NCI-H2171 treated with DMSO at 0.1 percent for 48 hours (cell line): ENCODE measurements around the gene TNFRSF25.
A peak's percentile ranks its signal among the peaks of the same experiment; 100 is the strongest.

Experiments
- DNase-seq: peaks from one replicate; lab custom pipeline; 2025; lab: John Stamatoyannopoulos, UW

The TNFRSF25 gene

GRCh38 chr1:6418668-6419396 lies 47.1 kb downstream of the TNFRSF25 start:
- no peak for DNase-seq

- no peak for DNase-seq
Observed at GRCh38 chr1:6417961-6418667, 47.9 kb downstream of the TNFRSF25 start.

GRCh38 chr1:6416906-6417305 lies 49.1 kb downstream of the TNFRSF25 start:
- DNase-seq = no peak

- no peak for DNase-seq
Observed at GRCh38 chr1:6416295-6416656, 49.7 kb downstream of the TNFRSF25 start.

GRCh38 chr1:6414881-6415626 lies 50.9 kb downstream of the TNFRSF25 start:
- DNase-seq = no peak

- DNase-seq = peak; percentile 53
Observed at GRCh38 chr1:6414443-6414844, 51.5 kb downstream of the TNFRSF25 start.

GRCh38 chr1:6412896-6413295 lies 53.1 kb downstream of the TNFRSF25 start:
- no peak for DNase-seq
